Measurements from ENCODE around the gene KLLN.

DNA sequence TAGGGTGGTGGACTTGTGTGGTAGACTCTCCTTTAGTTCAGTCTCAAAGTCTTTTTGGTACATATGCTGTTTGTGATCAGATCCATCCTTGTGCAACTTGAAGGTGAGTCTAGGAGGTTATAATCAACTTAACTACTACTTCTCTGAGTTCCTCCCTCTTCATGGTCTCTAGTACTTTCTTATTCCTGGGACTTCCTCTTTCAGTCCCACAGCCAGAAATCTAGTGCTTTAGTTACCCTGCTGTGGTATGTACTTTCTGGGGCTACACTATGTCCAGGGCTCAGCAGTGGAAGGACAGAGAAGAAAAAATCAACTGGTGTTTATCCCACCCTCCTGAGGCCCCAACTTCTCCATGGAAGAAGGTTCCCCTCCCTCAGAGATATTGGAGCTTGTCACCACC is 25.9 kb downstream of the KLLN start:
- TF ChIP-seq, protein P1, sequence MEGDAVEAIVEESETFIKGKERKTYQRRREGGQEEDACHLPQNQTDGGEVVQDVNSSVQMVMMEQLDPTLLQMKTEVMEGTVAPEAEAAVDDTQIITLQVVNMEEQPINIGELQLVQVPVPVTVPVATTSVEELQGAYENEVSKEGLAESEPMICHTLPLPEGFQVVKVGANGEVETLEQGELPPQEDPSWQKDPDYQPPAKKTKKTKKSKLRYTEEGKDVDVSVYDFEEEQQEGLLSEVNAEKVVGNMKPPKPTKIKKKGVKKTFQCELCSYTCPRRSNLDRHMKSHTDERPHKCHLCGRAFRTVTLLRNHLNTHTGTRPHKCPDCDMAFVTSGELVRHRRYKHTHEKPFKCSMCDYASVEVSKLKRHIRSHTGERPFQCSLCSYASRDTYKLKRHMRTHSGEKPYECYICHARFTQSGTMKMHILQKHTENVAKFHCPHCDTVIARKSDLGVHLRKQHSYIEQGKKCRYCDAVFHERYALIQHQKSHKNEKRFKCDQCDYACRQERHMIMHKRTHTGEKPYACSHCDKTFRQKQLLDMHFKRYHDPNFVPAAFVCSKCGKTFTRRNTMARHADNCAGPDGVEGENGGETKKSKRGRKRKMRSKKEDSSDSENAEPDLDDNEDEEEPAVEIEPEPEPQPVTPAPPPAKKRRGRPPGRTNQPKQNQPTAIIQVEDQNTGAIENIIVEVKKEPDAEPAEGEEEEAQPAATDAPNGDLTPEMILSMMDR (IDR thresholded peaks at IDR 0.05) = no peak
- TF ChIP-seq POLR2A (IDR thresholded peaks at IDR 0.05) = no peak
